Endothelial cell (in vitro differentiated cells): ENCODE results near the gene TRIO. TPM values are rescaled to one million over a fixed set of nuclear protein-coding genes. Genes with fewer than 3 reads are reported as not detected.

Experiments
- DNase-seq: peaks from one replicate; pipeline ENCODE4 v3.0.0; 2021; ENCODE audit warnings: low spot score
- H3K27ac Mint-ChIP-seq: one replicate; pipeline ENCODE4 v1.8.0; 2021; ENCODE audit warnings: mixed read lengths, inconsistent platforms; ENCODE audit not compliant: unreplicated experiment
- H3K27me3 Mint-ChIP-seq: one replicate; pipeline ENCODE4 v1.8.0; 2021; ENCODE audit warnings: mild to moderate bottlenecking, moderate library complexity, mixed read lengths, inconsistent platforms; ENCODE audit not compliant: unreplicated experiment
- H3K36me3 Mint-ChIP-seq: one replicate; pipeline ENCODE4 v1.8.0; 2021; ENCODE audit warnings: mild to moderate bottlenecking, low read depth, mixed read lengths, inconsistent platforms; ENCODE audit not compliant: unreplicated experiment
- H3K4me1 Mint-ChIP-seq: one replicate; pipeline ENCODE4 v1.8.0; 2021; ENCODE audit warnings: mild to moderate bottlenecking, mixed read lengths, inconsistent platforms; ENCODE audit not compliant: unreplicated experiment
- H3K4me3 Mint-ChIP-seq: one replicate; pipeline ENCODE4 v1.8.0; 2021; ENCODE audit warnings: mild to moderate bottlenecking, mixed read lengths, inconsistent platforms; ENCODE audit not compliant: unreplicated experiment
- H3K9me3 Mint-ChIP-seq: one replicate; pipeline ENCODE4 v1.8.0; 2021; ENCODE audit warnings: mixed read lengths, inconsistent platforms; ENCODE audit not compliant: unreplicated experiment
- CTCF ChIP-seq: fragments of 200-600 bp; sonication (generic); IDR thresholded peaks from one replicate; pipeline ENCODE4 v1.5.0; 2021; ENCODE audit warnings: antibody characterized with exemption; ENCODE audit not compliant: unreplicated experiment
- total RNA-seq: library from RNA; stranded (reverse); fragmentation: NEBNext Ultra II Directional; extraction: Animal tissue kit (Norgen Biotek cat#: 25700); gene quantifications from one replicate; pipeline ENCODE4 v1.2.1, GENCODE V29; 2021; ENCODE audit not compliant: unreplicated experiment

Gene TRIO
- total RNA-seq, 1 donor from 2014 or later = 229 TPM

GRCh38 chr5:14217587-14217986 lies 74.4 kb downstream of the TRIO start:
- no peak for TF ChIP-seq CTCF

GRCh38 chr5:14218011-14218410 lies 74.9 kb downstream of the TRIO start:
- Mint-ChIP-seq H3K36me3 (no peaks in the 10 kb centered on the region), H3K4me1 (peaks cover 73% of the 10 kb centered on the region), H3K9me3 (no peaks in the 10 kb centered on the region), H3K4me3 (no peak overlapping the region), H3K27ac (no peak overlapping the region), H3K27me3 (peaks cover 4% of the 10 kb centered on the region)
- no peak for TF ChIP-seq CTCF
- DNase-seq = no peak

More at GRCh38 chr5:14217587-14217986, 74.4 kb downstream of the TRIO start:
- H3K36me3 Mint-ChIP-seq = no peaks in the 10 kb centered on the region
- peaks cover 3% of the 10 kb centered on the region for H3K27me3 Mint-ChIP-seq
- DNase-seq = no peak
- H3K4me1 Mint-ChIP-seq = peaks cover 73% of the 10 kb centered on the region
- H3K27ac Mint-ChIP-seq = peak overlapping the region; percentile 59
- no peak overlapping the region for H3K4me3 Mint-ChIP-seq
- no peaks in the 10 kb centered on the region for H3K9me3 Mint-ChIP-seq

GRCh38 chr5:14218480-14218879 lies 75.3 kb downstream of the TRIO start:
- Mint-ChIP-seq H3K4me1 (peaks cover 77% of the 10 kb centered on the region), H3K4me3 (no peak overlapping the region), H3K27ac (peak overlapping the region; percentile 83), H3K9me3 (no peaks in the 10 kb centered on the region), H3K27me3 (peaks cover 4% of the 10 kb centered on the region), H3K36me3 (no peaks in the 10 kb centered on the region)
- DNase-seq = no peak
- no peak for TF ChIP-seq CTCF

- Mint-ChIP-seq H3K4me3 (peak overlapping the region; percentile 37), H3K27me3 (peaks cover 4% of the 10 kb centered on the region), H3K9me3 (no peaks in the 10 kb centered on the region), H3K27ac (peak overlapping the region; percentile 83), H3K36me3 (no peaks in the 10 kb centered on the region), H3K4me1 (peaks cover 75% of the 10 kb centered on the region)
- no peak for DNase-seq
- no peak for TF ChIP-seq CTCF
Observed at GRCh38 chr5:14218897-14219573, 75.9 kb downstream of the TRIO start.

- no peaks in the 10 kb centered on the region for H3K36me3 Mint-ChIP-seq
- no peak overlapping the region for H3K4me3 Mint-ChIP-seq
- no peaks in the 10 kb centered on the region for H3K9me3 Mint-ChIP-seq
- H3K4me1 Mint-ChIP-seq = peaks cover 82% of the 10 kb centered on the region
- H3K27ac Mint-ChIP-seq = peak overlapping the region; percentile 55
- peaks cover 4% of the 10 kb centered on the region for H3K27me3 Mint-ChIP-seq
- no peak for DNase-seq
- TF ChIP-seq CTCF = no peak
Observed at GRCh38 chr5:14219800-14220512, 76.8 kb downstream of the TRIO start.
